B cell (primary cell): Measurements from ENCODE around the gene REN.

Experiments used
- CTCF ChIP-seq: fragments of 200-600 bp; IDR thresholded peaks from one replicate; pipeline ENCODE4 v1.8.0; 2022; ENCODE audit warnings: antibody characterized with exemption, mild to moderate bottlenecking
- EZH2 ChIP-seq: IDR thresholded peaks from 2 replicates; pipeline ENCODE4 v1.6.1; 2012; ENCODE audit warnings: borderline replicate concordance, low read depth, mild to moderate bottlenecking, moderate library complexity, low read length; ENCODE audit not compliant: insufficient read depth, poor library complexity, severe bottlenecking

- TF ChIP-seq CTCF (no peak), EZH2 (no peak)
Measured at GRCh38 chr1:204146309-204146708, 19.8 kb downstream of the REN start.
